ENCODE measurements around the gene KIFAP3.

- TF ChIP-seq CTCF (conservative IDR thresholded peaks at IDR 0.05; ENCODE audit: low read length) (no peak), EZH2phosphoT487 (IDR thresholded peaks at IDR 0.05; ENCODE audit: borderline replicate concordance, low read depth, low read length) (no peak)
These were observed 140.3 kb downstream of the KIFAP3 start for GRCh38 chr1:169933984-169934725.

All from OCI-LY7 (cell line).